GM21423 (cell line): ENCODE measurements around the gene LDLRAD1.
"Not testable (repeated sequence)": the region's sequence is repeated elsewhere in the genome, so short reads cannot be mapped to it uniquely, and the experiment has no call there.

Source experiments
- ATAC-seq: cut with Tn5 transposase; IDR thresholded peaks from one replicate; pipeline ENCODE4 v1.9.1; 2021; ENCODE audit warnings: mild to moderate bottlenecking, moderate library complexity; ENCODE audit not compliant: unreplicated experiment

LDLRAD1 gene

DNA sequence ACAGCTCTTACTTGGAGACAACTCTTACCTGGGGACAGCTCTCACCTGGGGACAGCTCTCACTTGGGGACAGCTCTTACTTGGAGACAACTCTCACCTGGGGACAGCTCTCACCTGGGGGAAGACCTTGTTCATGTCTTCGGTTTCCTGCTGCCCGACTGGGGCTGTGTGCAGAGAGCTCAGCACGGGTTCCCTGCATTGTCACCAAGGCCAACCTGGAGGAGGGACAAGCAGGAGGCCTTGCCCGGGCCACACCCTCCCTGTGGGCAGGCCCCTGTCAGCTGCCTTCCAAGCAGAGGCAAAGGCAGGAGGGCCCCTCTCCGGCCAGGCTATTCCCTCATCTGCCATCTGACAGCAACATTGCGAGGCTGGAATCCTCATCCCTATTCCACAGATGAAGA is at the start of gene LDLRAD1:
Gene LDLRAD1 (minus strand): TSS at position 208 of the 400 bp plus-strand sequence. CDS start 74 bp downstream, at position 134.
- ATAC-seq, result no peak

- ATAC-seq, result no peak
Observed at GRCh38 chr1:54064299-54064698, 46.3 kb upstream of the LDLRAD1 start.

DNA sequence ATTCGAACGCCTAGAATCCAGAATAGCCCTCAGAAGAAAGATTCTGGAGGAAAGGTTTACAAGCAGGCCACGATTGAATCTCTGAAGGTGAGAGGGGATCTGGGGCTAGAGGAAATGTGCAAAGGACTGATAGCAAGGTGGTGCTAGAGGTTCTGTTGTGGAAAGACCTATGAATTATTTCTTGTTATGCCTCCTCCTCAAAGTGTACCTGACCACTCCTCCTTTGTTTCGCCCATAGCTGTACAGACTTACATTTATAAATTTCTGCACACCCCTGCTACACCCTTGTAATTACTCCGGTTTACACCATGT is 36.4 kb upstream of the LDLRAD1 start:
- ATAC-seq, result no peak

DNA sequence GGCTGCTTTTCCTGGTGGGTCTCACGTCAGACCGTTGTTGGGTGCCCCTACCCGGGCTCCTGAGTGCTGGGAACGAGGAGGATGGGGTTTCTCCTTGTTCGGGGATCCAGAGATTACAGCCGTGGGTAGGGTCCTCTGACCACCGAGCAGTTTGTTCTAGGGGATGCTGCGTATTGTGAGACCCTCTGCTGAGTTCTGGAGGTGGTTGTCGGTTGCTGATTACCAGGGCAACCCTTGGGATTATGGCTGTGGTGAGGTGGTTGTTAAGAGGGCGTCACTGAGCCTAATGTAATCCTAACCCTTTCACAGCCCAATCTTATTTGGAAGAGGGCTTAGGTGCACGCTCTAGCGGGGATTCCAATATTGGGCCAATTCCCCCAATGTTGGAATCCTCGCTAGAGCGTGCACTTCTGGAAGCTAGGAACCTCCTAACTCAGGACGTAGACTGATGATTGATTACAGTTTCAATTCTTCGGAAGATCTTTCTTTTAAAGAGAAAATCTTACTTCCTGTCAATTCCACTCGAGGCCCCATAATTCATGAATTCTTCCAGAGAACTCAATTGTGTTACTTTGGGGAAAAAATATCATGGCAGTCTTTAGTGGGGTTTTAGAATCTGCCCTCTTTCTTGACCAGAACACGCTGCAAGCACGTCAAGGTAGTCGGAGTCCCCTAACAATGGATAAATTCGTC is 35.9 kb upstream of the LDLRAD1 start:
- ATAC-seq, result no peak

GRCh38 chr1:54052934-54053744 is 35.2 kb upstream of the LDLRAD1 start, which contains the start of the genes TCEANC2 and TMEM59:
TCEANC2 (plus strand) TSS chr1:54053608; CDS start chr1:54054423, 815 bp downstream.
TMEM59 (minus strand) TSS chr1:54053204; CDS start chr1:54053188, 16 bp downstream.
- peak; percentile 92 for ATAC-seq

DNA sequence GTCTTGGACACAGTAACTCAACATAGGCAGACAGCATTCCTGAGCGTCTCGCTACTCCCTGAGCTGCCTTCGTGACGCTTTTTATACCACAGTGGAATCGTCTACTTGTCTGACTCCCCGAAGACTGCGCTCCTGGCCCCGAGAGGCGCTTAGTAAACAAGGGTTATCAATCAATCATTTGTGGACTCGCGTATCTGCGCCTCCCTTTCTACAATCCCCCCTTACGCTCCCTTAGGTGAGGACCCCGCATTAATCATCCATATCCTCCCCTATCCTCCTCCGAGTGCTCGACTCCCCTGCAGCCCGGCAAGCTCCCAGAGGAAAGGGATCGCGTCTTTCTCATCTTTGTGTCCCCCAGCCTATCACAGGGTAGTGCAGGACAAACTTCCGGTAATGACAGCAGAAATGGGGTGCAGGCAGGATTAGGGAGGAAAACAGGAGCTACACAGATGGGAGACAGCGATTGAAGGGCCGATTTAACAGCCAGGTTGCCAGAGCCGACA is 34.5 kb upstream of the LDLRAD1 start:
- ATAC-seq, result no peak

GRCh38 chr1:54051933-54052430 is 34.0 kb upstream of the LDLRAD1 start:
- ATAC-seq, result no peak

DNA sequence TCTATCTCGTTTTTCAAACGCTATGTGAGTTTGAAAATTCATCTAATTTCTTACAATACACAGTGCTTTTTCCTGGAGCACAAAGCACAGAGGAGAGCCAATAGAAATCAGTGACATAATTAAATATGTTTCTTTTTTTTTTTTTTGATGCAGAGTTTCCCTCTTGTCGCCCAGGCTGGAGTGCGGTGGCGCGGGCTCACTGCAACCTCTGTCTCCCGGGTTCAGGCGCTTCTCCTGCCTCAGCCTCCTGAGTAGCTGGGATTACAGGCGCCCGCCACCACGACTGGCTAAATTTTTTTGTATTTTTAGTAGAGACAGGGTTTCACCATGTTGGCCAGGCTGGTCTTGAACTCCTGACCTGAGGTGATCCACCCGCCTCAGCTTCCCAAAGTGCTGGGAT is 32.4 kb upstream of the LDLRAD1 start:
- ATAC-seq, result not testable (repeated sequence)

- ATAC-seq, result no peak
Observed at GRCh38 chr1:54047384-54048305, 29.7 kb upstream of the LDLRAD1 start.

- no peak for ATAC-seq
Observed at GRCh38 chr1:54046671-54047383, 28.8 kb upstream of the LDLRAD1 start.

DNA sequence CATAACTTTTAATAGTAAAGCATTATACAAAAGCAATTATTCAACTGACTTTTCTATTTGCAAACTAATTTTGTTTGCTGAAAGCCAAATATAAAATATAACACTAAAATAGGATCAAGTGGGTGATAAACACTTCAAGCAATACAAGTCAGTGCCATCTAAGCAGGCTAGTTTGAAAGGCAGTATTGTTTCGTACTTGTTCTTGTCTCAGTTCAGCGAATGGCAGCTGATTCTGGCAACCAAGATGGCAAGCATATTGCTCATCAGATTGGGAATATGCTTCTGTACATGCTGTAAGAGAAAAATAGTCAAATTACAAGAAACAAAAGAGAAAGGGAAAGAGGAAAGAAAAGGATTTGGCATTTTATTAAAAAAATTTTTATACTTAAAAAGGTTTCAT is 27.5 kb upstream of the LDLRAD1 start:
- ATAC-seq, result no peak

DNA sequence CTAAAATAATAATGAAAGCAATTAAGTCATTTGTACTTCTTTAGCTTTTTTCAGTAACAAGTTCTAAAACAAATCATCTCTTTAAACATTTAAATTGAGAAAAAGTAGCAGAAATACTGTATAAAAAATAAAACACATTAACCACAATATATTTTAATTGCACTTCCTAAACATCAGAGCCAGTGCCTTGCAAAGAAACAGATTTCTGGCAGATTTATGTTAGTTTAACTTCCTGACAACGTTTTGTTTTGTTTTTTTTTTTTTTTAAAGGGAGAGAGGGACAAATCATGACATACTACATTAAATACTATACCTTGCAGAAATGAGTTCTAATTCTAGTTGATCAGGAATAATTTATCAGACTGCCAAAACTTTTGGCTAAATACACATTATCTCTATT is 23.8 kb upstream of the LDLRAD1 start:
- ATAC-seq, result no peak

DNA sequence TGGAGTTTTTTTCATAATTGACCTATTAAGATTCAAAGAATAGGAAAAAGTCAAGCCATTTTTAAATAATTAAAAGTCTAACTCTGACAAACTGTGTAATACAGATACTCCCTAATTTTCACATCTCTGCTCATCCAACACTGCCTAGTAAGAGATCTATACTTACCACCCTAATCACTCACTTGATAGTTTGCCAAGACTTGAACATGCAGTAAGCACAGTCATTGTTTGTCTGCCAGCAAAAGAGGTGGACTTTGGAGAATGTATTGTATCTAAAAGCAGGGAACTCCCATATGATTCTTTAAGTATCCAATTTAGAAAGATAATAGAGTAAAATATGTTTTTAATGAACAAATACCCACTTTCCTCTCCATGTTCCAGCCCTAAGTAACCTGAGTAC is 19.5 kb upstream of the LDLRAD1 start:
- ATAC-seq, result no peak

DNA sequence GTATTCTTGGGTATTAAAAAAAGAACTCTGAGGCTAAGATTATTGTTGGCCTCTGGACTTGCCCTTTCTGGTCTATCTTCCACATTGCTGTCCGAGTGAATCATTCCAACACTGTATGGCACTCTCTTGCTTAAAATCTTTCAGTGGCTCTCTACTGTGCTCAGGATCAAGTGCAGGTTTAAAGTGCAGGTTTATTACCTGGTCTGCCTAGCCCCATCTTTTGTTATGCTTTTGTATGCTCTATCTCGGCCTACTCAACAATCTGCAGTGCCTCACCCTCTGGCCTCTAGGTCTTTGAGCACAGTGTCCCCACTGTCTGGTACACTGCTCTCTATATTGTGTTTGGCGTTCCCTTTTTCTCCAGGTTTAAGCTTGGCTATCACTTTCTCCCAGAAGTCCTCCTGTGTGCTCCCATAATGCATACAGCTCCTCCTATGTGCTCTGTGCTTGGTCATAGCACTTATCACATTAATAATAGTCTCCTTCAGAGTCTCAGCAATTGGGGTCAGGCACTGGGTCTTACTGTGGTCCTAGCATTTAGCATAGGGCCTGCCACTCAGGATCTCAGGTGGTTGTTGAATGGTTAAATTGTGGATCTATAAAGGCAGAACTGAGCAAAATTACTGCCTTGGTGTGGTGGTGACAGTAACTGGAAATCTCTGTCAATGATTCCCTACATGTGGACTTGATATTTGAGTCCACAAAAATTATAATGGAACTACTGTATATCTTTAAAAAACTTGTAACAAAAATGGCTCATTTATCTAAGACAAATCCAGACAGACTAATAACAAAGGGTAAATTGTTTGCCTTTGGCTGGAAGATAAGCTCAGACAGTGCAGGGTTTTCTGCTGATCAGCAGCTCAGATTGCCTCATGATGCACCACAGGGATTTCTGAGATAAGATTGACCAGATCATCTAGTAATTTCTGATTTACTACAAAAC is 10.6 kb upstream of the LDLRAD1 start:
- ATAC-seq, result no peak

DNA sequence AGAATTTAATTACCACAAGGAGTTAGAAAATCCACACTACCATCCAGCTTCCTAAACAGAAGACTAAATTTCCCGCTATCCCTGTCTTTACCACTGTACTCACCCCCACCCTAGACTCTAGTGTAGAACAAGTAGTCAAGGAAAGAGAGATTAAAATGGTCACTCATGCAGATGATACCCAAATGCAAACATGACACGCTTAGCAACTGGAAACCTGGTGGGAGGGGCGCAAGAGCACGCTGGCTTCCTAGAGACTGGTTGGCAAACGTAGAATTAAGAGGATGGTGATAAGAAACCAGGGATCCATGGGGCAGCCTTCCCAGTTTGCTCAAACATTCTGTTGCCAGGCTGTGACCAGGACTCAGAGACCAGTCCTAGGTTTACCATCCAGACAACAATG is 9.9 kb upstream of the LDLRAD1 start:
- no peak for ATAC-seq

- not testable (repeated sequence) for ATAC-seq
Observed at GRCh38 chr1:54024811-54025210, 6.8 kb upstream of the LDLRAD1 start.

DNA sequence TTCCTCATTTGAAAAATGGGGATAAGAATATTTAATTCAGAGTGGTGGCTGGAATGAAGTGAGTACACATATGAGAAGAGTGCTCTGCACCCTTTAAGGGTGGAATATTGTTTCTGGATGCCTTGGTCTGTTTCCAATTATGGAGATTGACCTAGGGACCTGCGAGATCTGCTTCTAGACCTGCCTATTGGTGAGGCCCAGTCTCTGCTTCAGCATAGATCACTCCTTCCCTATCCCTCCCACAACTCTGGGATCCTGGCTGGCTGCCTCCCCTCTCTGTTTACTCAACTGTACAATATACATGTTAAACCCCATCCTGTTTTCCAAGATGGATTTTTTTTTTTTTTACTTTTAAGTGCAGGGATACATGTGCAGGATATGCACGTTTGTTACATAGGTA is 6.4 kb upstream of the LDLRAD1 start:
- ATAC-seq, result no peak

DNA sequence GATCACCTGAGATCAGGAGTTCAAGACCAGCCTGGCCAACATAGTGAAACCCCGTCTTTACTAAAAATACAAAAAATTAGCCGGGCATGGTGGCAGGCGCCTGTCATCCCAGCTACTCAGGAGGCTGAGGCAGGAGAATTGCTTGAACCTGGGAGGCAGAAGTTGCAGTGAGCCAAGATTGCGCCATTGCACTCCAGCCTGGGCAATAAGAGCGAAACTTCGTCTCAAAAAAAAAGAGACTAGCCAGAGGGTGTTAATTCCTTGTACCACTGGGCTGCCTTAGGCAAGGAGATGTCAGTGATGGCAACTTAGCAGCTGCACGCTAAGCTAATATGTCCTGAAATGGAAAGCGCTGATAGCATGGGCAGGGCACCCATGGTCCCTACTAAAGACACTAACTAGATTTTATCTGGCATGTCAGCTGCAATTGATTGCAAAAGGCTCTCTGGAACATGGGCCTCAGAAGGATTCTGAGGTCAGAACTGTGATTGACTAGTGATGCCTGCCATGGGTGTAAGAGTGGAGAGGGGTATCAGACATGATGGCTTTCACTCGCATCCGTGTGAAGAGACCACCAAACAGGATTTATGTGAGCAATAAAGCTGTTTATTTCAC is 1.7 kb upstream of the LDLRAD1 start:
- ATAC-seq, result not testable (repeated sequence)

DNA sequence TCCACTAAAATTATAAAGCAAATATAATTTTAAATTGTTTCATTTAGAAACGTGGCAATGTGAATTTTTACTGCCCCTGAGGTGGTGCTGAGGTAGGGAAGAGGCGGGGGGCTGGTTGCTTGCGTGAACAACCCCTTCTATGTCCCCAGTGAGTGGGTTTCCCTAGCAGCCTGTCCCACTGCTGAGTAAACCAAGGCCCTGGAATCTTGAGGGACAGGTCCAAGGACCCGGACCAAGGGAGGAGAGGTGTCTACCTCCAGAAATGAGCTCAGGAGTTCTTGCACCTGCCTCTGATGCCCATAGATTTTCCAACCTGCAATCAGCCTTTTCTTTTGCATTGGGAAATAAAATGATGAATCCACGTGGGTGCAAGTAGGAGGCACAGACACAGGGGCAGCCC is 649 bp upstream of the LDLRAD1 start:
- no peak for ATAC-seq
